ENCODE measurements around the gene GABRR1.
A peak's percentile ranks its signal among the peaks of the same experiment; 100 is the strongest.

DNA sequence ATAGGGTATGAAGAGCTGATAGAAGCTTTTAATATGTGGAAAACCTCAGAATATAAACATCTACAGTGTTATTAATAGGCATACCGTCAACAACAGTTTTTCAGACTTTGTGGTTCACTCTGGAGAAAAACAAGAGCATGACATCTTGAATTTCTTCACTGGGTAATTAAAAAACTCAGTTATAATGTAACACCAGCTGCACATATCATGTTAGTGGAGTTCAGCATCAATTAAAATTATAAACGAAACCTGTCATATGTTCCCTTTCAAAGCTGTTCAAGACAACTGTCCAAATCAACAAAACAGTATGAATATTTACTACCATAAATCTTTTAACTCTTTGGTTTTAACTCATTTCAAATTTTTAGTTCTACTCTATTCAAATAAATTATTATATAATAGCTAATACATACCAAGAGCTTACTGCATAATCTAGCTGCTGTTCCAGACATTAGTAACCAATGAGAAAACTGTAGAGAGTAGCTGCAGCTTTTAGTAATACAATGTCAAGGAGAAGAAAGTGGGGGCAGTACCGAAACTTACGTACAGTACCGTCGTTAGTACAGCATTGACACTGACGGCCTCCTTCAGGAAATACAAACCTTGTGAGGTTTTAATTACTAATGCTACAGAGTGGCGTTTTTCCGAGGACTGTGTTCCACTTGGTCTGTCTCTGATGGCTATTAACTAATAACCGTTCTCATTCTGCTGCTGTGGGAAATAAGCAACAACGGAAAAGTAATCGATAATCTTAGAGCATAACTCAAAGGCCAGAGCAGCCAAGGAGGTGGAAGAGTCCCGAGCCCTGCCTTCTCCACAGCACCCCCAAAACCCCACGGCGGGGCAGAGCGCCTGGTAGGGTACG lies 71.8 kb downstream of the GABRR1 start:
- TF ChIP-seq, protein P1, sequence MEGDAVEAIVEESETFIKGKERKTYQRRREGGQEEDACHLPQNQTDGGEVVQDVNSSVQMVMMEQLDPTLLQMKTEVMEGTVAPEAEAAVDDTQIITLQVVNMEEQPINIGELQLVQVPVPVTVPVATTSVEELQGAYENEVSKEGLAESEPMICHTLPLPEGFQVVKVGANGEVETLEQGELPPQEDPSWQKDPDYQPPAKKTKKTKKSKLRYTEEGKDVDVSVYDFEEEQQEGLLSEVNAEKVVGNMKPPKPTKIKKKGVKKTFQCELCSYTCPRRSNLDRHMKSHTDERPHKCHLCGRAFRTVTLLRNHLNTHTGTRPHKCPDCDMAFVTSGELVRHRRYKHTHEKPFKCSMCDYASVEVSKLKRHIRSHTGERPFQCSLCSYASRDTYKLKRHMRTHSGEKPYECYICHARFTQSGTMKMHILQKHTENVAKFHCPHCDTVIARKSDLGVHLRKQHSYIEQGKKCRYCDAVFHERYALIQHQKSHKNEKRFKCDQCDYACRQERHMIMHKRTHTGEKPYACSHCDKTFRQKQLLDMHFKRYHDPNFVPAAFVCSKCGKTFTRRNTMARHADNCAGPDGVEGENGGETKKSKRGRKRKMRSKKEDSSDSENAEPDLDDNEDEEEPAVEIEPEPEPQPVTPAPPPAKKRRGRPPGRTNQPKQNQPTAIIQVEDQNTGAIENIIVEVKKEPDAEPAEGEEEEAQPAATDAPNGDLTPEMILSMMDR (IDR thresholded peaks at IDR 0.05; ENCODE audit: borderline replicate concordance, extremely low read depth, low read length, poor library complexity, severe bottlenecking), result peak; percentile 18
- no peak for TF ChIP-seq EZH2 (IDR thresholded peaks at IDR 0.05; ENCODE audit: borderline replicate concordance, low read depth, low read length, severe bottlenecking)

All from DND-41 (cell line).